Epithelial cell of prostate (primary cell): ENCODE measurements around the gene GALNT12.

ENCODE experiments used
- DNase-seq: peaks from one replicate; pipeline ENCODE4 v3.0.0-alpha.2; 2011; ENCODE audit warnings: low read depth, low spot score
- H3K27ac ChIP-seq: fragments of 450-650 bp; 2 replicates; pipeline ENCODE4 v1.5.1; 2017; ENCODE audit warnings: mild to moderate bottlenecking

Gene GALNT12

DNA sequence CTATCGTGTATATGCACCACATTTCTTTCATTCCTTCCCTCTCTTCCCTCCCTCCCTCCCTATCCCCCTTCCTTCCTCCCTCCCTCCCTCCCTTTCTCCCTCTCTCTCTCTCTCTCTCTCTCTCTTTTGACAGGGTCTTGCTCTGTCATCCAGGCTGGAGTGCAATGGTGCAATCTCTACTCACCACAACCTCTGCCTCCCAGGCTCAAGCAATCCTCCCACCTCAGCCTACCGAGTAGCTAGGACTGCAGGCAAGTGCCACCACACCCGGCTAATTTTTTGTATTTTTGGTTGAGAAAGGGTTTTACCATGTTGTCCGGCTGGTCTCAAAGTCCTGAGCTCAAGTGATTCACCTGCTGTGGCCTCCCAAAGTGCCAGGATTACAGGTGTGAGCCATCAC is 10.0 kb upstream of the GALNT12 start:
- no peak for DNase-seq
- no peak overlapping the region for H3K27ac ChIP-seq

DNA sequence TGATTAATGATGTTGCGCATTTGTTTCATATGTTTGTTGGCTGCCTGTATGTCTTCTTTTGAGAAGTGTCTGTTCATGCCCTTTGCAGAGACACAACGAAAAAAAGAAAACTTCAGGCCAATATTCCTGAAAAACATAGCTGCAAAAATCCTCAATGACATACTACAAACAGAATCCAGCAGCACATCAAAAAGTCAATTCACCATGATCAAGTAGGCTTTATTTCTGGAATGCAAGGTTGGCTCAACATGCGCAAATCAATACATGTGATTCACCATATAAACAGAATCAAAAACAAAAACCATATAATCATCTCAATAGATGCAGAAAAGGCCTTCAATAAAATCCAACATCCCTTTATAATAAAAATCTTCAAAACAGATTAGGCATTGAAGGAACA is 9.2 kb upstream of the GALNT12 start:
- DNase-seq, result no peak
- no peak overlapping the region for H3K27ac ChIP-seq

DNA sequence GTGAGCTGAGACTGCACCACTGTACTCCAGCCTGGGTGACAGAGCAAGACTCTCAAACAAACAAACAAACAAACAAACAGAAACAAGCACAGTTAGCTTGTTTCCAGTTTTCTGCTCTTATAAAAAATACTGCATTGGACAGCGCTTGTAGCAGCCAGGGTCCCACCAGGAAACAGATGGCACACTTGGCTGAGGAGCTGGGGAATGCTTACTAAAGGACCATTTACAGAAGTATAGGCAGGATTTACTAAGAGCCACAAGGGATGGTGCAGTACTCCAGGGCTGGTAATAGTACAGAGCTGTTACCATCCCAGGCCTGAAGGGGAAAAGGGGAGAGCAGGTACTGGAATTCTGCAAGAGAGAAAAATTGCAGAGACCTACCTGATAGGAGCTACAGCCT is 5.9 kb upstream of the GALNT12 start:
- DNase-seq, result no peak
- H3K27ac ChIP-seq, result no peak overlapping the region

DNA sequence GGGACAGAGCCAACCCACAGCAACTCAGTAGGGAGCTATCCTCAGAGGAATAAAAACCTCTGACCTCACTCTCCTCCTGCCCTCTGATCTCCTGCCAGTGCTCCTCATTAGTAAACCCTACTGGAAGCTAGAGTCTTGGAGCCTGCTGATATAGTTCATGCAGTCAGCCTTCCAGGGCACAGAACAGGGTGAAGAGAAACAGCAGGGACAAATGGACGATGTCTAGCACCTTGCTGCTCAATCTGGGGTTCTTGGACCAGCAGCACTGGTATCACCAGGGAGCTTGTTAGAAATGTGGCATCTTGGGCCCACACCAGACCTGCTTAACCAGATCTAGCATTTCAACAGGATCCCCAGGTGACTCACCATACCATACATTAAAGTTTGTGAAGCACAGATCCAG is 5.5 kb upstream of the GALNT12 start:
- no peak overlapping the region for H3K27ac ChIP-seq
- DNase-seq, result no peak

DNA sequence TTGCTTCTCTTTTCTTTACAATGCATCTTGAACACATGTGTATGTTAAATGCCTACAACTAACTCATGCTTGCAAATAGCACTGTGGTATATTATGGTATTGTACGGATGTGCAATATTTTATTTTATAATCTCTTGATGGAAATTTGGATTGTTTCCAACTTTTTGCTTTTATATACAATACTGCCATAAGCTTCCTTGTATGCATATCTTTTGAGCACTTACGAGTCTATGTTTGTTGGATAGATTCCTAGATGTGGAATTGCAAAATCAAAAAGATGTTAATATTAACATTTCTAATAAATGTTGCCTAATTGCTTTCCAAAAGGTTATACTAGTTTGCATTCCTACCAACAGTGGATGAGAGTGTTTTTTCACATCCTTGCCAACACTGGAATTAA is 3.4 kb upstream of the GALNT12 start:
- no peak overlapping the region for H3K27ac ChIP-seq
- DNase-seq, result no peak

DNA sequence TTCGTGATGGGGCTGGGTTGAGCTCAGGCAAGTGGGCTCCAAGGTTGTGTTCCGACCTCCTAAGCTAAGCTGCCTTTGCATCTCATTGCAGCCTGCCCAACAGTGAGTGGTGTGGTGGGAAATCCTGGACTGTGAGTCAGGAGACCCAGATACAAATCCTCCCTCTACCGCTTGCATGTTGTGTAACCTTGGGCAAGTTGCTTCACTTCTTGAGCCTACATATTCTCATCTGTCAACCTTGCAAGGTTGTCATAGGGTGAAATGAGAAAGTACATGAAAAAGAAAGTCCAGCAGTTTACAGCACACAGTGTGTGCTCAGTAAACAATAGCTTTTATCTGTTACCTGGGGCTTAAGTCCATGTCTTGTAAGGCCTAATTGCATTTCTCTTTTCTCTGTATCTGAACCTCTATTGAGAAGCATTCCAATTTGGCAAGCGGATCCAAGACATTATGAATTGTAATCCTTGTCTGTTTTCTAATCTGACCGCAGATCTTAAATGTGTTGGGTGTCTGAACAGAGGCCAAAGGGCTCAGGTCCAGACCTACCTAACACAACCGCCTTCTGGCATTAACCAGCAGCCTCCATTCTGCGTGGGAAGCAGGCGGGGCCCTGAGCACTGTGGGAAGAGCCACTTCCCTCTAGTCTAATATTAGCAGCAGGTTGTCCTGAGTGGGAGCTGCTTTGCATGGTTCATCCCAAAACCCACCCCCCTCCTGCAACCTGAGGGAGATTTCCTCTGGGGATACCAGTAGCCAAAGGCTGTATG is 1.8 kb upstream of the GALNT12 start:
- DNase-seq, result peak; percentile 85

DNA sequence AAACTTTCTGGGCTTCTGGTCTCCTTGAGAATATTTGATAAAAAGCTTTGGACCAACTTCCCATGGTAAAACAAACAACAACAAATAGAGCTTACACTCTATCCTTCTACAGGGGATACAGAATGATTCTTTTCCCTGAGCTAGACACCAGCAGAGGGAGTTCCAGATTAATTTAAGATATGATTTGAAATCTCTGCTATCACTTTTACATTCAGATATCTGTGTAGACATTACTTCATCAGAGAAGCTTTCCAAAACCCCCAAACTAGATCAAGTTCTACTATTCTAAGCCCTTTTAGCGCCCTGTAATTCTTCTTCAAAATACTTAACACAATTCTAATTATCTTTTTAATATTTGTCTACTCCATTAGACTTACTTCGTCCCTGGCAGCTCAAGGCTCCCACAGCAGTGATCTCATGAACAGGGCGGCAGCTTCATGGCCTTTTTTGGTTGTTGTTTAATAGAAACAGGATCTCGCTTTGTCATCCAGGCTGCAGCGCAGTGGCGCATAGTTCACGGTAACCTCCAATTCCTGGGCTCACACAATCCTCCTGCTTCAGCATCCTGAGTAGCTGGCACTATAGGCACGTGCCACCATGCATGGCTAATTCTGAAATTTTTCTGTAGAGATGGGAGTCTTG is 955 bp upstream of the GALNT12 start:
- DNase-seq, result no peak

More for the DNA sequence above, 1.8 kb upstream of the GALNT12 start:
- H3K27ac ChIP-seq, result no peak overlapping the region

DNA sequence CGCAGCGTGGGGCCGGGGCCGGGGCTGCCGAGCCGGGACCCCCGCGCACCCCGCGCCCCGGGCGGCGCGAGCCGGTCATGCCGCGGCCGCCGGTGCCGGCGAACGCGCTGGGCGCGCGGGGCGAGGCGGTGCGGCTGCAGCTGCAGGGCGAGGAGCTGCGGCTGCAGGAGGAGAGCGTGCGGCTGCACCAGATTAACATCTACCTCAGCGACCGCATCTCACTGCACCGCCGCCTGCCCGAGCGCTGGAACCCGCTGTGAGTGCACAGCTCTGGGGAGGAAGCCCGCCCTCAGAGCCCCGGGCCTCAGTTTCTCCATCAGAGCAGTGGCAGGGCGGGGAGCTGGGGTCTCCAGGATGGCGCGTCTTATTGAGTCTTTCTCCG is 335 bp downstream of the GALNT12 start:
- no peak for DNase-seq
- H3K27ac ChIP-seq, result no peak overlapping the region

More for the DNA sequence above, 955 bp upstream of the GALNT12 start:
- H3K27ac ChIP-seq, result no peak overlapping the region

DNA sequence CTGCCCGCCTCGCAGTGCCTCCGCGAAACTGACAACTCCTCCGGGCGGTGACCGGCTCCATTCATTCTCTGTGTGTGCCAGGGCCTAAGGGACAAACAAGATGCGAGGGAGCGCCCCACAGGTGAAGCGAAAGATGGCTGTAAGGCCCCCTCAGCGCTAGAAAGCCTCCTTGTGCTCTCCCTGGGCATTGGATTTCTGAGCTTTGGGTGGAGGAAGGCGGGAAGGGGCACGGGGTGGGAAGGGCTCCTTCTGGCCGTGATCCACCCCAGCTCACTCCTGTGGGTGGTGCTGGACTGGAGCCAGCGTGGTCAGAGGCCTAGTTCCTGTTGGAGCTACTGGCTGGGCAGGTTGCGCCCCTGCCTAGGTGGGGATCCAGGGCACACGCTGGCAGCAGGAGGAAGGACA is 943 bp downstream of the GALNT12 start:
- DNase-seq, result no peak
- no peak overlapping the region for H3K27ac ChIP-seq

DNA sequence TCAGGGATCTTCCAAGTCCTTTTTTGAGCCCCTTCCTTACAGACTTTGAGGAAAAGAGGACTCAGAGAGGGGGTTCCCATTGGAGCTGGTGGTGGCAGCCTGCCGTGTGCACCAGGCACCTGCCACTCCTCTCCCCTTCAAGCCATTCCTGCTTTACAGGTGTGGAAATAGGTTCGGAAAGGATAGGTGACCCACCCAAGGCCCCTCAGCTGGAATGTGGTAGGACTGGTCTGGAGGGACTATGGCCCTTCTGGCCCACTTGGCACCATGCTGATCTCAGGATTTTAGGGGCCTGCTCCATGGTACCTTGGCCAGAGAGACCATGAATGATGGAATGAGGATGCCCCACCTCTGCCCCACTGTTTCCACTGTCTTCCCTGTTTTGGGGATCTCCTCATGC is 1.4 kb downstream of the GALNT12 start:
- H3K27ac ChIP-seq, result no peak overlapping the region
- DNase-seq, result no peak

DNA sequence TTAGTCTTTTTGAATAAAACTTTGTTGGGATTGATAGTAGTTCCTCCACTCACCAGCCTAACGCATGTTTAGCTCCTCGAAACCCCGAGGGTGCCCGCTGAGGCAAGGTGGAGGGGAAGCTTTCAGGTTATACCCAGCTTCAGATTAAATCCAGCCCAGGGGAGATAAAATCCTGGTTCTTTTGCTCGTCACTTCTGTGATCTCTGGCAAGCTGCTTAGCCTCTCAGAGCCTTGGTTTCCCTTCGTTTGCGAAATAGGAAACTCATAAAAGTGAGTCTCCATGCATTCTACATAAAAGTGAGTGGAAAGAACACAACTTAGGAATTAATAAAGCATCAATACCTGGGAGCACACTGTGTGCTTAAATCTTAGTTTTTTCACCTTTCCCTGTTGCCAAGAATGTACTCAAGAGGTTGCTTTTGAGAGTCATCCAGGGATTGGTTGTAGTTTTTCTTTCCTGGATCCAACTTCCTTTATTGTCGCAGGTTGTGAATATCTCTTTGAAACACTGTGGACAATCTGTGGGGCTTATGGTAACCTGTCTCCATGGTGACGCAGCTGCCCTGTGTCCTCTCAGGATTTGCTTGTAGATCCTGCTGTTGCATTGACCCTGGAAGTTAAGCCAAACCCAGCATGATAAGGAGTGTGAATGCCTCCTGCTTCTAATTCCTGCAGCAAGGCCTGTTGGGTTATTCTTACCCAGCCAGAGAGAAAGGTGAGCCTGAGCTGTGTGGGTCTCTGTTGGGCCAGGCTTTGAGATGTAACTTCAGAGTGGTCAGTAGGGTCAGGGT is 2.0 kb downstream of the GALNT12 start:
- no peak for DNase-seq

DNA sequence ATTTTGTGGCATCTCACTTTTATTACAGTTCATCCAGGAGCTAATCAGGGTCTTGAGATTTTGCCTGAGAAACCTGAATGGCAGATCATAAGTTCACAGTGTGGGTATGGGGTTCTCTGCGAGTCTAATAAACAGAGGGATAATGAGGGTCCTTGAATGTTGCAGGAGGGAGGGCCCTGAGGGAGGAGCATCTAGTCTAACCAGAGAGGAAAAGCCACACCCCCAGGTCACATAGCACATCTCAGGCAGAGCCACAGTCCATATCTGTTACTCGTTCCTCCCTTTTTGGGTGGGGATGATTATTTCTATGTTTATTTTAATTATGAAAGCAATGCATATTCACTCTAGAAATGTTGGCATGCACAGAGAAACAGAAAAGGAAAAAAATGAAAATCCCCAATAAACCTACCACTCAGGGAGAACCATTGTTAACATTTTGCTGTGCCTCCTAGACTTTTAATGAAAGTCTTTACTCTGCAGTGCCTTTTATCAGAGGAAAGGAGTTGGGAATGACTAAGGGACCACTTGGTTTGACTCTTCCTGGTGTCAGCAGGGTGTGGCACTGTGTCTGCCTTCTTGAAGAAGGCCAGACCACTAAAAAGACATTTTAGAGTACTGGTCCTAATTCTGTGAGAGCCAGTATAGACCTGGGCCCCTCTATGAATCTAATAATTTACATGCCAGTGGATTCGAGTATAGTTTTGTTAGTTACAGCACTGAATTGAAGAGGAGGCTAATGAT is 2.8 kb downstream of the GALNT12 start:
- no peak for DNase-seq
- H3K27ac ChIP-seq, result no peak overlapping the region

More for the DNA sequence above, 2.0 kb downstream of the GALNT12 start:
- no peak overlapping the region for H3K27ac ChIP-seq

DNA sequence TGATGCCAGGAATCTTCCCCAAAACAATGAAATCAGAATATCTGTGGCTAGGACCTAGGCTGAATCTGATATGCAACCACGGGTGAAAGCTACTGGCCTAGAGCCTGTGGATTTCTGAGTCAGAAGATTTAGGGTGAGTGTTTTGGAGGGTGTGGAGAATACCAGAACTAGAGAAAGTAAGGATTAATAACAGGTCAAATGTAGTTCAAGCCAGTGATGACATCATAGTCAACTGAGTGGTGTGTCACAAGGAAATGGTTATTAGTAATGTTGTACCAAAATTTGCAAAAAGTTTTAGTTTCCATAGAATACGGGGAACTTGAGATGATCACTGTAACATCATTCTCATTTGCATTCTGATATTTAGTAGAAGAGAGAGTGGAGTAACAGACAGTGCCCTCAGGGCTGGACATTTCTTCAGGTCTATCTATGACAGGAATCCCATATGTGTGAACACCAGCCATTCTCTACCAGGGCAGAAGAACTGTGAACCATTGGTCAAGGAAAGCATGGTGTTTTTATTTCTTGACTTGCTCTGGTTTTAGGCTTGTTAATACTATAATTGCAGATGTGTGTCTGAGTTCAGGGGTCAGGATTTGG is 3.7 kb downstream of the GALNT12 start:
- DNase-seq, result peak; percentile 82
- H3K27ac ChIP-seq, result no peak overlapping the region

DNA sequence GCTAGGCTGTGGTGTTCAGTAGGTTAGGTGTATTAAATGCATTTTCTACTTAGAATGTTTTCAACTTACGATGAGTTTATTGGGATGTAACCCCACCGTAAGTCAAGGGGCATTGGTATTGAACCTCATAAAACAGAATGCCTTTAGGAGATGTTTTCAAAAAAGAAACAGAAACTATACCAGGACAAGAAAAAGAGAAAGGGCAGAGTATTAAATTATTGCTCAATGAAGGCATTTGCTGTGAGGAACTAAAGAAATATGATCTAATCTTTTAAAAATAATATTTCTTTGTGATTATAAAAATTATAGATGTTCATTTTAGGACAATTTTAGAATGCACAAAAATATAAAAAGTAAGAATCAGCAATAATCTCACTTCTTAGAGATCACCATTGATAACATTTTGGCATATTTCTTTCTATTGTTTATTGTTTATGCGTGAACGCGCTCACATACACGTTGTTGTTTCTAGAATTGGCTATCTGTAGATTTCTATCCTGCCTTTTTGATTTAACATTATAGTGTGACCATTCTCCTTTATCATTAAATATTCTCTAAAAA is 8.0 kb downstream of the GALNT12 start:
- H3K27ac ChIP-seq, result no peak overlapping the region
- no peak for DNase-seq

DNA sequence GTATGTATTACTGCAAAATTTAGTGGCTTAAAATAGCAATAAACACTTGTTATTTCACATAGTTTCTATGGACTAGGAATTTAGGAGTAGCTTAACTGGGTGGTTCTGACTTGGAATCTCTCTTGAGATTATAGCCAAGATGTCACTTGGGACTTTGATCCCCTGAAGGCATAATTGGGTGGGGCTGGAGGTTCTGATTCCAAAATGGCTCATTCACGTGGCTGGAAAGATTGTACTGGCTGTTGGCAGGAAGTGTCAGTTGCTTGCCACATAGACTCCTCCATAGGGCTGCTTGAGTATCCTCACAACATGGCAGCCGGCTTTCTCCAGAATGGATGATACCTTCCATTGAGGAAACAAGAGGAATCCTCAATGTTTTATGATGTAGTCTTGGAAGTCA is 11.3 kb downstream of the GALNT12 start:
- no peak for DNase-seq
- H3K27ac ChIP-seq, result no peak overlapping the region

DNA sequence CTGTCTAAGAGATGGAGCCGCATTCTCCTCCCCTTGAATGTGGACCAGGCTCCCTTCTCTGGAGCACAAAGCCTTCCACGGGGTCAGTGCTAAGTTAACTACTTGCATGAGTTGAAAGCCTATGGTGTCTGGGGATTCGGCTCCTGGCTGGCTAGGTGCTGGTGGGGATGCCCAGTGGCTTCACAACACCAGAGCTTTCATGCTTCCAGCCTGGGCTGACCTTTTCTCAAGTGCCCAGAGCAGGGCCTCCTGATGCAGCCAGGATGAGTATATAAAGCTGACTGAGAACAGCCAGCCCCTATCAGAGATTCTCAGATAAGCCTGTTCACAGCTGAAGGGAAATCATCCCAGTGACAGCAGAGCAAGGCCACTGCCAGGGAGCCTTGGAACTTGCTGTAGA is 11.8 kb downstream of the GALNT12 start:
- H3K27ac ChIP-seq, result no peak overlapping the region
- DNase-seq, result no peak

DNA sequence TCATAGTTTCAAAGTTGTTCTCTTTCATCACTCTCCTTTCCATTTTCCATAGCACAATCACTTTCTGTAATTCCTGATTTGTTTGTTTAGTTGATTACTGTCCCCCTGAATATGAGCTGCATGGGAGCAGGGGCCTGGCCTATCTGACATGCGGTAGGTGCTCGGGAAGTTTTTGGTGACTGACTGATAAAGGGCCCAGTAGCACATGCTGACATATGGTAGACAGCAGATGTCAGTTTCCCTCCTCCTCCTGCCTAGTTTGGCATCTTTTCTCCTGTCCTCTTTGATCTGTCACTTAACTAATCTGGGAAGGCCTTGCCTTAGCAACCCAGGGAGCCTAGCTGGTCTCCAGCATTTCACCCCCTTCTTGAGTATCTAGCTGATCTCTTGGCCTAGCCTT is 14.4 kb downstream of the GALNT12 start:
- no peak for DNase-seq
- H3K27ac ChIP-seq, result no peak overlapping the region

DNA sequence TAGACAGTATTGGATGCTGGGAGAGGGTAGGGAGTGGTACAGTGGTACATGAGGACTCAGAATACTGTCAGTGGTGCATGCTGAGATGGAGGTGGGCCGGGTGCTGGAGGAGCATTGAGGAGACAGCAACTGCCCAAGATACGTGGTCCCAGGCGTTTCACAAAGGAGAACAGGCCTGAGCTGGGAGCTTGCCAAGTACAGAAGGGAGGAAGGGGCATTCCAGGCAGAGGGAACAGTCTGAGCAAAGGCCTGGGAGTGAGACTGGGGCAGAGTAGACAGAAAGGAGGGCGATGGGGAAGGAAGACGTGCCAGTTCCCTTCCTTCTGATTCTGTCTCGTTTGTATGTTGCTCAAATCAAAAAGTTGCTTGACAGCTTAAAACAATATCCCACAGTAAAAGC is 15.2 kb downstream of the GALNT12 start:
- no peak overlapping the region for H3K27ac ChIP-seq
- DNase-seq, result no peak

DNA sequence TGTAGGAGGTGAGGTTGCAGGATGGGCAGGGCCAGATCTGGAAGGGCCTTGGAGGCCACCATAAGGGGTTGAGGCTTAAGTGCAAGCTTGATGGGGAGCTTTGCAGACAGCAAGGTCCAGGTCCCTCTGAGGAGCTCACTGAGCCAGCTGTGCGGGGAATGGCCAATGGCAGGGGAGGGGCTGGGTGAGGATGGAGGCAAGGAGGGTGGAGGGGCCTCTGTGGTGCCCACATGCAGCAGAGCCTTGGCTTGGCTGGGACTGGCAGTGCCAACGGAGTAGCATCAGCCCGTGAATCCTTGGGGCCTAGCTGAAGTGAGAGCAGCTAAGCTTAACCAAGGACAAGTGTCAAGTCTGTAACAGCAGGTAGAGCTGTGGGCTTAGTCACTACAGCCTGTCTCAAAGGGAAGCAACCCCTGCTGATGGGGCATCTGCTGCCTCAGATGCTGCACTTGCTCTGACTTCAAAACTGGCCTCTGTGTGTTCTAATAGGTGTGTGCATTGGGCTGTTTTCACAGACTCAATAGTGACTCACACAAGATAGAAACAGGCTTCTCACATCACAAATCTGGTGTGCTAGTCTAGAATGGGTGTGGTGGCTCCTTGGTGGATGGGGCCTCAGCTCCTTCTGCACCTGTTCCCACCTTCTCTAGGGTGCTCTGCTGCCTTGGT is 16.3 kb downstream of the GALNT12 start:
- H3K27ac ChIP-seq, result no peak overlapping the region
- no peak for DNase-seq
